GM18505 (cell line): Measurements from ENCODE around the gene MAP2K1.
"Not testable (repeated sequence)": the region's sequence is repeated elsewhere in the genome, so short reads cannot be mapped to it uniquely, and the experiment has no call there.

Source experiments
- ATAC-seq: cut with Tn5 transposase; IDR thresholded peaks from one replicate; pipeline ENCODE4 v1.9.1; 2021; ENCODE audit not compliant: unreplicated experiment
- POLR2A ChIP-seq: IDR thresholded peaks from 4 replicates; pipeline ENCODE4 v1.6.1; 2011; ENCODE audit warnings: borderline replicate concordance; ENCODE audit not compliant: insufficient read depth, insufficient read length; ENCODE audit errors: extremely low read depth

The MAP2K1 gene

GRCh38 chr15:66429546-66429945 lies 42.8 kb downstream of the MAP2K1 start:
- ATAC-seq, result no peak
- TF ChIP-seq POLR2A, result no peak

- no peak for ATAC-seq
These were observed 44.0 kb downstream of the MAP2K1 start for GRCh38 chr15:66430627-66431255.

DNA sequence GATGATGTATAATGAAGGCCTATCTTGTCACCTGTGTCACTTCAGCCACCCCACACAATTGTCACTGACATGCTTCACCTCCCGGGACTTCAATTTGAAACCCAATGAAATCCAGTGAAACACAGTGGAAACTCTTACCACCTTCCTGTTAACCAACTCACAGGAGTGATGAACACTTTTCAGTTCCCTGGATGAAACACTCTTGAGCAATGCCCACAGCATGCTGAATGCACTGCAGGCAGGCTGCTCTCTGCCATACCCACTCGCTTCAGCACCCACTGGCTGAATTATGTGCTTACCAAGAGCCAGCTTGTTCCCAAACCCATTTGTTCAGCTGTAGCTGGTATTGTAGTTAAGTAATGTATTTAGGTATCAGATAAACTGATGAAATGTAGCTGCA lies 47.0 kb downstream of the MAP2K1 start:
- ATAC-seq, result no peak
- TF ChIP-seq POLR2A, result no peak

More at GRCh38 chr15:66430627-66431255, 44.0 kb downstream of the MAP2K1 start:
- no peak for TF ChIP-seq POLR2A

- ATAC-seq, result no peak
- no peak for TF ChIP-seq POLR2A
These were observed 53.8 kb downstream of the MAP2K1 start for GRCh38 chr15:66440501-66440900.

- TF ChIP-seq POLR2A, result no peak
- no peak for ATAC-seq
These were observed 65.7 kb downstream of the MAP2K1 start for GRCh38 chr15:66452420-66452819.

DNA sequence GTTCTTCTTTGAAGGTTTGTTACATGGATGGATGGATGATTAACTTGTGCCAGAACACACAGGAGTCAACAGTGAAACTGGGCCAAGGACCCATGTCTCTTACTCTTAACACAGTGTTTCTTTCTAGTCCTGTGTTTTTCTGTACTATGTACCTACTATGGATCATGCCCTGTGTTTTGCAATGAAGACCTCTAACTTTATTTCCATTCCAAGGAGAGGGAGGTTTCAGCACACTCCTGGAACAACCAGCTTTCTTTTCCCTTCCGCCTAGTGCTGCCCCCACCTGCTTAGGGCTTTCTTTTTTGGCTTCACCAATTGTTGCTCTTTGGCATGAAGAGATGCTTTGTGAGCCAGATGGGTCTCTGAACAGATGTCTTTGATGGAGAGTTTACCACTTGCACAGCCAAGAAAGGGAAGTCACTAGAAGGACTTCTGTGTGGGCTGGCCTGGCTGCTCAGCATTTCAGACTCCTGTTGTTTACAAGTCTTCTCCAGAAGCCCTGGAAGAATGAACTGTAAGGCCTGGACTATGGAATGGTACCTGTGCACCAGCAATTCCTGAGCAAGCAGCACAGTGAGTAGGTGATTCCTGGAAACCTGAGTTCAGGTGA lies 66.4 kb downstream of the MAP2K1 start:
- no peak for TF ChIP-seq POLR2A
- ATAC-seq, result no peak

DNA sequence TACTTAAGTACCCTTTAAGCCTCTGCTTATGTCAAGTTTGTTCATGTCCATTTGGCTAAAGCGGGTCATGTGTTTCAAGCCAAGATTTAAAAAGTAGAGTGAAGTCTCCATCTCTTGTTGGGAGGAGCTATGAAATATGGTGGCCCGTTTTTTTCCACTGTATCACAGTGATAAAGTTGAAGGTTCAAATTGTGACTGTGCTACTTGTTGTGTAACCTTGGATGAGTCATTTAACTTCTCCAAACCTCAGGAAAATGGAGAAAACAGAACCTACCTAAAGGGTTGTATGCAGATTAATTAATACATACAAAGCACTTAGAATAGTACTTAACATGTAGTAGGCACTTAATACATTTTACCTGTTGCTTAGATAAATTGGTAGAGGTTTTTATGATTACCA lies 67.4 kb downstream of the MAP2K1 start:
- no peak for ATAC-seq
- no peak for TF ChIP-seq POLR2A

- ATAC-seq, result no peak
- TF ChIP-seq POLR2A, result no peak
These were observed 69.5 kb downstream of the MAP2K1 start for GRCh38 chr15:66456211-66456610.

GRCh38 chr15:66459818-66460615 lies 73.3 kb downstream of the MAP2K1 start:
- no peak for TF ChIP-seq POLR2A
- no peak for ATAC-seq

- ATAC-seq, result not testable (repeated sequence)
These were observed 74.6 kb downstream of the MAP2K1 start for GRCh38 chr15:66461294-66461693.

DNA sequence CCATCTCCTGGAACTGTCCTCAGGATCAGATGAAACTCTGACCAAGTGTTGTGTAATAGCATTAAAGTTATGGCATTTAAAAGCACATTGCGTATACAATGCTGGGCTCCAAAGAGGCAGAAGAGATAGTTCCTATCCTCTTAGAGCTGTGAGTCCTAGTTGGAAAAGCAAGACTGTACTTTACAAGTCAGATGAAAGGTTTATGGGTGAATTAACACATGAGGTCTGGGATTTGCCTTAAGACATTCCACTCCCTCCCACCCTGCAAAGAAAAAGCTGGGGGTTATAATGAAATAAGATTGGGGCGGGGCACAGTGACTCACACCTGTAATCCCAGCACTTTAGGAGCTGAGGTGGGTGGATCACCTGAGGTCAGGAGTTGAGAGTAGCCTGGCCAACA lies 75.2 kb downstream of the MAP2K1 start:
- TF ChIP-seq POLR2A, result no peak
- ATAC-seq, result no peak

DNA sequence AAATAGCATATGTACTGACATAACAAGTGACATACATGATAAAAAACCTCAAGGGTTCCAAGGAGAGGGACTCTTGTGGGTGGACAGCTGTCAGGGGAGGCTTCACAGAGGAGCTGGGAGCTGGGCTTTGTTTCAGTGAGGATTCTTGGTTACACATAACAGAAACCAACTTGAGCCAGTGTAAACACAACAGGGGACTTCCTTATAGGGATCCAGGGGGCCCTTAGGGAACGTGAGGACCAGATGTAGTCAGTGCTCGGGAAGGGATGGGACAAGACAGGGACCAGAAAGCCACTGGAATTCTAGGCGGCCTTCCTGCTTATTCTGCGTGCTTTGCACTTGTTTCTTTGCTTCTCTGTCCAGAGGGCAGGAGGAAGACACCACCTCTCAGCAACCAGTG lies 75.9 kb downstream of the MAP2K1 start:
- no peak for TF ChIP-seq POLR2A
- ATAC-seq, result no peak

DNA sequence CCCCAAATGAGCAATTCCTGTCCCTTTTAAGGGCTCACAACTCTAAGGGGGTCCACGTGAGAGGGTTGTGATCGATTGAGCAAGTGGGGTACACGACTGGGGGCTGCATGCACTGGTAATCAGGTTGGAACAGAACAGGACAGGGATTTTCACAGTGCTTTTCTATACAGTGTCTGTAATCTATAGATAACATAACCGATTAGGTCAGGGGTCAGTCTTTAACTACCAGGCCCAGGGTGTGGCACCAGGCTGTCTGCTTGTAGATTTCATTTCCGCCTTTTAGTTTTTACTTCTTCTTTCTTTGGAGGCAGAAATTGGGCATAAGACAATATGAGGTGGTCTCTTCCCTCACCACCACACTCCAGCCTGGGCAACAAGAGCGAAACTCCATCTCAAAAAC lies 78.6 kb downstream of the MAP2K1 start:
- ATAC-seq, result not testable (repeated sequence)

GRCh38 chr15:66467162-66468040 lies 80.7 kb downstream of the MAP2K1 start:
- ATAC-seq, result not testable (repeated sequence)

DNA sequence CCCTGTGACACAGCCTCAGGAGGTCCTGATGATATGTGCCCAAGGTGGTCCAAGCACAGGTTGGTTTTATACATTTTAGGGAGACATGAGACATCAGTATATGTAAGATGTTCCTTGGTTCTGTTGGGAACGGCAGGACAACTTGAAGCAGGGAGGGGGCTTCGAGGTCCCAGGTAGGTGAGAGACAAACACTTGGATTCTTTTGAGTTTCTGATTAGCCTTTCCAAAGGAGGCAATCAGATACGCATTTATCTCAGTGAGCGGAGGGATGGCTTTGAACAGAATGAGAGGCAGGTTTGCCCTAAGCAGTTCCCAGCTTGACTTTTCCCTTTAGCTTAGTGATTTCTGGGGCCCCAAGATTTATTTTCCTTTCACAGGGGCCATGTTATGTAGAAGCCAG lies 84.1 kb downstream of the MAP2K1 start:
- ATAC-seq, result not testable (repeated sequence)
